MM.1S (cell line): ENCODE data around the gene PCDHA6.

ENCODE experiments used
- EZH2 ChIP-seq: fragments of 300-600 bp; sonication (generic); optimal IDR thresholded peaks from 2 replicates; pipeline ENCODE3; 2017; ENCODE audit warnings: low read depth, mild to moderate bottlenecking, antibody characterized with exemption, low read length, mixed read lengths
- EZH2phosphoT487 ChIP-seq: fragments of 300-600 bp; sonication (generic); IDR thresholded peaks from 2 replicates; pipeline ENCODE4 v1.6.1; 2018; ENCODE audit warnings: antibody characterized with exemption, low read length
- TF ChIP-seq, protein P1 (sequence below): fragments of 300-600 bp; sonication (generic); IDR thresholded peaks from 2 replicates; pipeline ENCODE4 v1.5.1; 2016; ENCODE audit warnings: antibody characterized with exemption, low read length, mixed read lengths

DNA sequence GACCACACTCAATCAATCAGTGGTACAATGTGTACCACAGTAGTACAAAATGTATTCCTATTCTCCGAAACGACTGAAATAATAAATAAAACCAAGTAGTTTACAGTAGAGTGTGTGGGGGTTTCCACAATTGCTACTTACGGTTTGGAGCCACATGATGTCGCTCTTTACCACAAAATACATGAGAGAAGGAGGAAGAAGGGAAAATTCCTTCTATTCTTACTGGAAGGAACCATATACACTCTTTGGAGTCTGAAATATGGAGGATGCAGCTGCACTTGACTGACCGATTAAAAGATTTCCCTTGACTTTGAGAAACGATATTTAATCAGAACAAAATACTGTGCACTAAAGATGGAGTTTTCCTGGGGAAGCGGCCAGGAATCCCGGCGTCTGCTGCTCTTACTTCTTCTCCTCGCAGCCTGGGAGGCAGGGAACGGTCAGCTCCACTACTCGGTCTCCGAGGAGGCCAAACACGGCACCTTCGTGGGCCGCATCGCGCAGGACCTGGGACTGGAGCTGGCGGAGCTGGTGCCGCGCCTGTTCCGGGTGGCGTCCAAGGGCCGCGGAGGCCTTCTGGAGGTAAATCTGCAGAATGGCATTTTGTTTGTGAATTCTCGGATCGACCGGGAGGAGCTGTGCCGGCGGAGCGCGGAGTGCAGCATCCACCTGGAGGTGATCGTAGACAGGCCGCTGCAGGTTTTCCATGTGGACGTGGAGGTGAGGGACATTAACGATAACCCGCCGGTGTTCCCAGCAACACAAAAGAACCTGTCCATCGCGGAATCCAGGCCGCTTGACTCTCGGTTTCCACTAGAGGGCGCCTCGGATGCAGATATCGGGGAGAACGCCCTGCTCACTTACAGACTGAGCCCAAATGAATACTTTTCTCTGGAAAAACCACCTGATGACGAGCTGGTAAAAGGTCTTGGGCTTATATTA is 20.7 kb upstream of the PCDHA6 start, which contains the start of gene PCDHA4:
- no peak for TF ChIP-seq EZH2
- TF ChIP-seq, protein P1, sequence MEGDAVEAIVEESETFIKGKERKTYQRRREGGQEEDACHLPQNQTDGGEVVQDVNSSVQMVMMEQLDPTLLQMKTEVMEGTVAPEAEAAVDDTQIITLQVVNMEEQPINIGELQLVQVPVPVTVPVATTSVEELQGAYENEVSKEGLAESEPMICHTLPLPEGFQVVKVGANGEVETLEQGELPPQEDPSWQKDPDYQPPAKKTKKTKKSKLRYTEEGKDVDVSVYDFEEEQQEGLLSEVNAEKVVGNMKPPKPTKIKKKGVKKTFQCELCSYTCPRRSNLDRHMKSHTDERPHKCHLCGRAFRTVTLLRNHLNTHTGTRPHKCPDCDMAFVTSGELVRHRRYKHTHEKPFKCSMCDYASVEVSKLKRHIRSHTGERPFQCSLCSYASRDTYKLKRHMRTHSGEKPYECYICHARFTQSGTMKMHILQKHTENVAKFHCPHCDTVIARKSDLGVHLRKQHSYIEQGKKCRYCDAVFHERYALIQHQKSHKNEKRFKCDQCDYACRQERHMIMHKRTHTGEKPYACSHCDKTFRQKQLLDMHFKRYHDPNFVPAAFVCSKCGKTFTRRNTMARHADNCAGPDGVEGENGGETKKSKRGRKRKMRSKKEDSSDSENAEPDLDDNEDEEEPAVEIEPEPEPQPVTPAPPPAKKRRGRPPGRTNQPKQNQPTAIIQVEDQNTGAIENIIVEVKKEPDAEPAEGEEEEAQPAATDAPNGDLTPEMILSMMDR = peak; percentile 27
- no peak for TF ChIP-seq EZH2phosphoT487
